ENCODE results near the gene RBFOX2.

GRCh38 chr22:35886309-35886708, 142.3 kb downstream of the RBFOX2 start:
- TF ChIP-seq CTCF (IDR thresholded peaks at IDR 0.05) (no peak), POLR2A (IDR thresholded peaks at IDR 0.05) (no peak)

Measured in adrenal gland (tissue), 5 donors.